KG1 (cell line): ENCODE results near the gene TACC3.
A peak's percentile ranks its signal among the peaks of the same experiment; 100 is the strongest.

Source experiments
- DNase-seq: peaks from one replicate; lab custom pipeline; 2025; lab: John Stamatoyannopoulos, UW

TACC3 gene

DNA sequence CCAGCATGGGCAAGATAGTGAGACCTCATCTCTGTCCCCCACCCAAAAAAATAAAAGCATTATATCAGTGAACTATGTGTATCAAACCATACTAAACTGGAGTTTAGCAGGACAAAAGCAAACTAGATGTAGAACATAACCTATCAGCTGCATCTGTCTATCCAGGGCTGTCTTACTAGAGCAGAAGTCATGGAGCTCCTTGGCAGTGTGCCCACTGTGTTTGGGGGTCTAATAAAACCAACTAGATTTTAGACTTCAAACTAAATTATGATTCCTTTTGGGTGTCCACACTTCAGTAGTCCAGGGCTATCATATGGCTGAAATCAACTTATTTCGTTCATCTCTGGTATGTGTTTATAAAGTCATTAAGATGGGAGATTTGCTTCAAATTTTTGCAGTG lies 17.5 kb upstream of the TACC3 start:
- no peak for DNase-seq

DNA sequence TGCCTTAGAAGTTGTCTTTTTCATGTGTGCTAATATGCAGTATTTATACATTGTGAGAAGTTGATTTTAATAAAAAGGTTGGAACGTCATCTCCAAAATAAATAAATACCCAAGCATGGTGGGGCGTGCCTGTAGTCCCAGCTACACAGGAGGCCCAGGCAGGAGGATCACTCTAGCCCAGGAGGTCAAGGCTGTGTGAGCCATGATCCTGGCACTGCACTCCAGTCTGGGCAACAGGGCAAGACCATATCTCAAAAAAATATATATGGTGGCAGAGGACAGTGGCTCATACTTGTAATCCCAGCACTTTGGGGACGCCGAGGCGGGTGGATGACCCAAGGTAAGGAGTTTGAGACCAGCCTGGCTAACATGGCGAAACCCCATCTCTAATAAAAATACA lies 15.6 kb upstream of the TACC3 start:
- no peak for DNase-seq

DNA sequence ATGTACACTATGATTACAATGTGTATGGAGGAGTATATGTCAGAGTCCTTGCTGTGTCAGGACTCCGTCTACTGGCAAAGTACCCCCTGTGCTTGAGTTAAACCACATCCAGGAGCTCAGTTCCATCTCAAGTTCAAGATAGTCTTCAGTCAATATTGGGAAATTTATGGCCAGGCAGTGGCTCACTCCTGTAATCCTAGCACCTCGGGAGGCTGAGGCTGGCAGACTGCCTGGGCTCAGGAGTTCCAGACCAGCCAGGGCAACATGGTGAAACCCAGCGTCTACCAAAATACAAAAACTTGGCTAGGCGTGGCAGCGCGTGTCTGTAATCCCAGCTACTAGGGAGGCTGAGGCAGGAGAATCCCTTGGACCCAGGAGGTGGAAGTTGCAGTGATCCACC lies 15.0 kb upstream of the TACC3 start:
- DNase-seq: no peak

DNA sequence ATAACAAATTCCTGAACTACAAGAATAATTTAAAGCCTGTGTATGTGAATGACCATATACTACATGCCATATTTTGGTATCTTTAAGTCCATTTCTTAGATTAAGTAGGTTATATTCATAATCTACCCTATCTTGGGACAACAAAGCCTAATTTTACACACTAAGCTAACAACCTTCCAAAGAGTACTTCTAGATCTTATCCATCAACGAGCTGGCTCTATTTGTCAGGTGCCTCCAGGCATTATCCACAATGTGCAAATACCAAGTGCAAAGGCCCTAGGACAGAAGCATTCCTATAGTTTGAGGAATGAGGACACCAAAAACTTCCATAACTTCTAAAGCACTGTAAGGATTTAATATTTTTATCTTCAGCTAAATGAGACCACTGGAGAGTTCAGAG lies 12.7 kb upstream of the TACC3 start:
- no peak for DNase-seq

DNA sequence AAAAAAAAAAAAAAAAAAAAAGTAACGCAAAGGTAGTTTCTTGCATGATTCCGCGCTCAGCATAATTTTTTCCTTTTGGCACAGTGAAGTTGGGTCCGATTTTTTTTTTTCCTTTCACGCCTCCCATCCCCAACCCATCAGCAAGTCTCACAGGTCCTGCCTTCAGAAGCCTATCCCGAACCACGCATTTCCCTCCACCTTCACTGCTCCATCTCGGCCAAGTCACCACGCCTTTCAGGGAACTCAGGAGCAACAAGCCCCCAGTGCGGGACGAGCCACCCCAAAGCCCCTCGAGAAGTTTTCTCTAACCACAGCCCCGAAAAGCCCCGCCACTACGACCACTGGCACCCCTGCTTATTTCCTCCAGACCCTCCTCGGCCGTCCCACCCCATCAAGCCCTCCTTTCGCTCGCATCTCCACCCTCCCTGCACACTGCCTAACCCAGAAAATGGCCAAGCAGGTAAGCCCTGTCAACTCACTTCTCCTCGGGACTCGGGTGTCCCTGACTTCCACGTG lies 10.2 kb upstream of the TACC3 start:
- DNase-seq: no peak

DNA sequence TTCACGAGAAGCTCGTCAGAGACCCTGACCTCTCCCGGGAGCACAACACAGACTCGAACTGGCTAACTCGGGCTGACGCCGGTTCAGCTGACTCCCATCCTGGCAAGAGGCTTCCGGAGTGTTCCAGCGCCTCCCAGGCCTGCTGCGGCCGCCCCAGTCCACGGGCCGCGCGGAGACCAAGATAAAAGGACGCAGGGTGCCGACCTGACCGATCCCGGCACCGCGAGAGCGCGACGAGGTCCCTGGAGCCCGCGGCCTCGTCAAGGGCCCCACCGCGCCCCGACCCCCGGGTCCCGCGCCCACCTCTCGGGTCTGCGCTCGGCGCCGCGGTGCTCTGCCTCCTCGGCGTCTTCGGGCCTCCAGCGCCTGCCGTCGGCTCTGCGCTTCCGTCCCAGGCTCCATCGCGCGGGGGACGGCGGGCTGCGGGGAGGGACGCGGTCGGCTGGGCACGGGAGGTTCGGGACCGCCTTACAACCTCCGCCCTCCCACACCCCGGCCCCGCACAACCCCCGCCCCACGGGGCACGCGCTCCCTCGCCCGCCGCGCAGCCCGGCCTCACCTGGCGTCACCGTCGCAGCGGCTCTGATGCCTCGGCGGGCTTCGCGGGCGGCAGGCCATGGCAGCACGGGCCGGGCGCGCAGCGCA lies 9.6 kb upstream of the TACC3 start:
- no peak for DNase-seq

DNA sequence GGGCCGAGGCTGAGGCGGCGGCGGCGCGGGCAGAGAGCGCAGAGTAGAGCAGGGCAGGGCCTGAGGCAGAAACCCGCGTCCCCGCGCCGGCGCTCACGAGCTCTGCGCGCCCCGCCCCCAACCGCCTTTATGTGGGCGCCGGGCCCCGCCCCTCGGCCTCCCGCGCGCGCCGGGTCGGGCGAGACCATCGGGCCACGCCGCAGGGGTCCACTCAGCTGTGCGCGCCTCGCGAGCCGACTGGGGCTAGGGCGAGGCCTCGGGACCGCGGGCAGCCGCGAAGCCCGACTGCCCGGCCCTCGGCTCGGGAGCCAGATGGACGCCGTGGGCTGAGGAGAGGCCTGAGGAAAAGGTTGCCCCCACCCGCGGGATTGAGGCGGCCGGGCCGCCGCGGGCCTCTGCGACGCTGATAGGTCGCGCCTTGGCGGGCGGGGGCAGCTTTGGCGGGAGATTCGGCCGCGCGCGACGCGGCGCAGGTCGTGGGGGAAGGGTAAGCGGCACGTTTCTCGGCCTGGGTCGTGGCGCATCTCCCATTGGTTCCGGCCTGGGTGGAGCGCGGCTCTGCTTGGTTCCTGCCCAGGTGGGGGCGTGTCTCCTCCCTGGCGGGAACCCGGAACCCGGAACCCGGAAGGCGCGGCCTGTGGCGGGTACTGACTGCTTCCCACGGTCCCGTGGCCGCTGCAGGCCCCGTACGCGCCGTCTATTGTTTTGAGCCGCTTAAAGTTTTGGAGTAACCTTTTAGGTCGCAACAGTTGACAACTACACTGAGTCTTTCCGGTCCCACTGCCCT lies 8.9 kb upstream of the TACC3 start, which contains the start of gene SLBP:
TSS of gene SLBP (minus strand) at position 104 of the 787 bp plus-strand sequence. CDS start 131 bp downstream, outside the sequence.
- DNase-seq: peak; percentile 89

DNA sequence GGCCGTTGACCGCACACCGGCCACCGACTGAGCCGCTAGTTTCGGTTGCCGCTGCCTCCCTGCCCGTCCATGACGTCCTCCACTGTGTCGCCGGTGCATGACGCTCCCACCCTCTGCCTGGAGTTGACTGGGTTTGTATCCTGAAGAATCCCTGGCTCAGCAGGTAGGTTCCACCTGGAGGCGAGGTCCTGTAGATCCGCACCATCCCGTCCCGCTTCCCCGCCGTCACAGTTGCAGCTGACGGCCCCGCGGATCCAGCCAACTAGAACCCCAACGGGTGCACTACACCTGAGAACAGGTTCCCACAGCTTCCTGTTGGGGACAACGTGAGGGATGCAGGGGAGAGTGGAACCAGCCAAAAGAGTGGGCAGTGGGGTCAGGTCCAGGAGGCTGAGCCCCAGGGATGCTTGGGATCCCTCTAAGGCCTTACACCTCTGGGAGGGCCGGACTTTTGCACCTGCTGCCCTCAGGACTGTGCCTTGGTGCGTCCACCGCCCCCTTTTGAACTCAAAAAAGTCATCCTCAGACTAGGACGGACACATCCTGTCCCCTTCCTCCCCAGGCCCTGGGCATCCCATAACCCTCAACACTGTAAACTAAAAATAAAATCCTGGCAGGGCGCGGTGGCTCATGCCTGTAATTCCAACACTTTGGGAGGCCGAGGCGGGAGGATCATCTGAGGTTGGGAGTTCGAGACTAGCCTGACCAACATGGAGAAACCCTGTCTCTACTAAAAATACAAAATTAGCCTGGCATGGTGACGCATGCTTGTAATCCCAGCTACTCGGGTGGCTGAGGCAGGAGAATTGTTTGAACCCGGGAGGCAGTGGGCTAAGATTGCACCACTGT lies 8.1 kb upstream of the TACC3 start:
- DNase-seq: no peak

DNA sequence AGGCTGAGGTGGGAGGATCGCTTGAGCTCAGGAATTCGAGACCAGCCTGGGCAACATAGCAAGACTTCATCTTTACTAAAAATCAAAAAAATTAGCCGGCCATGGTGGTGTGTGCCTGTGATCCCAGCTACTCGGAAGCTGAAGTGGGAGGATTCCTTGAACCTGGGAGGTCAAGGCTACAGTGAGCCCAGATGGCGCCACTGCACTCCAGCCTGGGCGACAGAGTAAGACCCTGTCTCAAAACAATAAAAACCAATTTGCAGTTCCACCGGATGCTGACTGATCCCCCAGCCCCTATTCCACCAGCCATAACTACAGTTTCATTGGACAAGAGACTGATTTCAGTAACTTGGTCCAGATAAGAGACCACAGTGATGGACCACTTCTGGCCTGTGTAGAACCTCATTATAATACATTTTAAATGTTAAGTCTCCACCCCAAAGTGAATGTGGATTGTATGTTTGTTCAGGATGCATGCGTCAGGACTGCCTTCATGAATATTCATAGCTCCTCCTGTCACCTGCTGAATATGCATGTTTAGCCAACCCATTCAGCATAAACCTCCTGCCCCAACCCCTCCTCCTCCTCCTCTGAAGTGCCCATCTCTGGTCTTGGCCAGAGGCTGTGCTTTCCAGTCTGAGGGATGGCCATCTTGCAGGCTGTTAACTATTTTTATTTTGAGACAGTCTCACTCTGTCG lies 6.9 kb upstream of the TACC3 start:
- DNase-seq: no peak

DNA sequence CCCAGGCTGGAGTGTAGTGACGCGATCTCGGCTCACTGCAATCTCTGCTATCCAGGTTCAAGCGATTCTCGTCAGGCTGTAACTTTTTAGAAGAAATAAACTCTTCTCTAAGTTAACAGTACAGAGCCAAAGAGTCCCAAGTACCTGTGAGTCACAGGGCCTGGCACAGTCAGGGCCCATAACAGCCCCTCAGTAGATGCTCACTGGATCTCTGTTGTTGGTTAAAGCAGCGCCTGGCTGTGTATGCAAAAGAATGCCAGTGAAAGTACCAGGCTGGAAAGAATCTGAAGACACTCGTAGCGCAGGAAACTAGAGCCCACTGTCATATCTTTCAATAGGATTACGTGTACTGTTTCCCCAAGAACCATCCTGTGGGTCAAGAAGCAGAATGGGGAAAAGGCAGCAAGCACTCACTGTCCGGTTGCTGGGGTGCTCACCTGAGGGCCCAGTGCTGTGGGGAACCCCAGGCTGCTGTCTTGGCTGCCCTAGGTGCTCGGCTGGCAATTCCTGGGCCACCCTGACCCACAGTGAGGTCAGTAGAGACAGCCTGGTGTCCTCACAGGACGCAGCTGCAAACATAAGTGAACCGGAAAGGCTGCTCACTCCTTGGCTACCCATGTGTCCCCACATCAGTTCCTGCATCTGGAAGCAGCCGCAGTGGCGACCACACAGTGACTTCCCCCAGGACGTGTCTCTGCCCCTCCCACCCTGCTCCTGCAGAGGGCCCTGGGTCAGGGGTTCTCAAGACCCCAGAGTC lies 6.1 kb upstream of the TACC3 start:
- DNase-seq: no peak

DNA sequence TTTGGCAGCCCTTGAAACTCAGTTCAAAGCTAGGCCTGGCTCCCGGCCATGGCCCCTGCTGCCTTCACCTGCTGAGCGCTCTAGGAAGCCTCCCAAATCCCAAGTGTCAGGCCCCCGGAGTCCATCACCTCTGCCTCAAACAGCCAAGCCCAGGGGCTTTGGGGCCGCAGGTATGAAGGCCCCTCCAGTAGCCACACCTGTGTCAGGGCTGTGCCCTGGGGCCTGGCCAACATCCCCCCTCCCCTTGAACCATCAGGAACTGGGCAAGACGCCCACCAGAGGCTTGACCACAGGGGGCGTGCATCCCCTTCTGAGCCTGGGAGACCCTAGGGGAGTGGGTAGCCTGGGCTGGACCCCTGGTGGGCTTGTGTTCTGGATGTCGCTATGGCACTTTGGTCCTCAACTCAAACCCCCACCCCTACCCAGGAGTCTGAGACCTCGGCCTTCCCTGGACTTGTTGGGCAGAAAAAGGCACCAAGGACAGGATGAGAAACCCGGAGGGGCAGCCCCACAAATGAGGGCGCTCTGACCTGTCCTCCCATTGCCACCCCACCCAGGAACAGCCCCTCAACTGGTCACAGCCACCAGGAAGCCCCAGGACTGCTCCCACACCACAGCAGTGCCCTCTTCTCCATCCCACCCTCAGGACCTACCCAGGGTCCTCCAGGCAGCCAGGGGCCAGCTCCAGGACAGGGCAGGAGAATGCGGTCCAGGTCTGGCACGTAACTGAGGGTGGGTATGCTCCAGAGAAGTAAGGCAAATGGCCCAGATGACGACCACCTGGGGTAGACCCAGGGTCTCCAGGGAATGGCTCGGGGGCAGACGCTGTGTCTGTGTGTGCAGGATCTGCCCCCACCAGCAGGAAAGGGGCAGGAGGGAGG lies 5.0 kb upstream of the TACC3 start:
- DNase-seq: no peak

DNA sequence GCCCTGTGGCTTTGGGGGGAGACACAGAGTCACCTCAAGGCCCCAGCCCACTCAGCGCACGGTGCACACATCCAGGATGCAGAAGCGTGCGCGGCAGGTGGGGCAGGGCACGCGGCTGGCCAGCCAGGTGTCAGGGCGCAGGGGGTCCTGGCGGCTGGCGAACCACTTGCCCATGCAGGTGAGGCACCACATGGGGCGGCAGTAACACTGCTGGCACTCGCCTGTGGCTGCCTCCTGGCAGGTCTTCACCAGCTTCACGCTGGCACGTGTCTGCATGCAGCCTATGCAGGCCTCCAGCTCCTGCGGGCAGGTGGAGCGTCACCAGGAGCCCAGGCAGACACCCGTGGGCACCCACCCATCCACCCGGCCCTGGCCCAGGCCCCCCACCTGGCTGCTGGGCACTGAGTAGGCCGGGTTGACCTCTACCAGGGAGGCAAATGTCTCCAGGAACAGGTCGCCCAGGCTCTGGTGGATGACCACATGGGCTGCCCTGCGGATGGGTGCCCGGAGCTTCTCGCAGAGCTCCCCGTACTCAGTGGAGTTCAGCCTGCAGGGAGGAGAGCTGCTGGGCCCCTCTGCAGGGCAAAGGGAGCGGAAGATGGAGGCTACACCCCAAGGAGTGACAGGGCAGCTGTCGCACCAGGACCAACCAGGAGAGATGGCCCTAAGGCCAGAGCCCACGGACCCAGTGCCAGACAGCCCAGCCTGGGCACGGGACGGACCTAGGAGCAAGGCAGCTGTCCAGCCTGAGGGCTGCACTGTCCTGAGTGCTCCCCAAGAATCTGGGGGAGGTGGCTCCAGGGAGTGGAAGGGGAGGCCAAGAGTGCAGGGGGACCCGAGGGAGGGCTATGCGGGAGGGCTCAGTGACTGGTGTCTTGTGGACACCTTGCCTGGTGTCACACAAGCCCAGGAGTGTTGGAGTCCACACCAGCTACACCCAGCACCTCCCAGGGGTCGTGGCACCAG lies 3.9 kb upstream of the TACC3 start:
- DNase-seq: no peak

DNA sequence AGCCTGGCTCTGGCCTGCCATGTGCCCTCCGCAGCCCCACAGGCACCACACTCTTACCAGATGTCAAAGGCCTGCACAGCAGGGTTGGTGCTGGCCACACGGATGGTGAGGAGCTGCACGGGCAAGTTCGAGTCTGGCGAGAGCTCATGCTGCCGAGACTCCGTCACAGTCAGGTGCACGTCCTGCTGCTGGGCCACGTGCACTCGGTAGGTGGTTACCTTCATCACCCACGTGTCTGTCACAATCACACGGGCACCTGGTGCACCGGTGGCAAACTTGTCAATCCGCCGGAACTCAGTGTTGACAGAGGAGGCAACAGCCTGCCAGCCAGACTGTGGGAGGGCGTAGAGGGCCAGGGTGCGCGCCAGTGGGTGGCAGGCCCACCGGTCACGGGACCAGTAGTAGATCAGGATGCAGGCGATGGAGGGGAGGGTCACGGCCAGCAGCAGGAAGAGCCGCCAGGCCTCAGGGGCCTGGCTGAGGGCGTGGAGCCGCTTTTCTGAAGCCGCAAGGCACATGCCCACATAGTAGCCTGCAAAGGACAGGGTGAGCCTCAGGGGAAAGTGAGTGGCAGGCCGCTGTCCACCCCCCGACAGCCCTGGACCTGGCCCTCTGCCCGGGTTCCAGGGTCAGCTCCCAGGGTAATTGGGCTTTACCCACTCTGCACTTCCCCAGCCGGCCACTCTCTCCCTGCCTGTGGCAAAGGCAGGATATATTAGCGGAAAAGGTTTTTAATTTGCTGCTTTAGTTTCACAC lies 3.0 kb upstream of the TACC3 start:
- DNase-seq: no peak

DNA sequence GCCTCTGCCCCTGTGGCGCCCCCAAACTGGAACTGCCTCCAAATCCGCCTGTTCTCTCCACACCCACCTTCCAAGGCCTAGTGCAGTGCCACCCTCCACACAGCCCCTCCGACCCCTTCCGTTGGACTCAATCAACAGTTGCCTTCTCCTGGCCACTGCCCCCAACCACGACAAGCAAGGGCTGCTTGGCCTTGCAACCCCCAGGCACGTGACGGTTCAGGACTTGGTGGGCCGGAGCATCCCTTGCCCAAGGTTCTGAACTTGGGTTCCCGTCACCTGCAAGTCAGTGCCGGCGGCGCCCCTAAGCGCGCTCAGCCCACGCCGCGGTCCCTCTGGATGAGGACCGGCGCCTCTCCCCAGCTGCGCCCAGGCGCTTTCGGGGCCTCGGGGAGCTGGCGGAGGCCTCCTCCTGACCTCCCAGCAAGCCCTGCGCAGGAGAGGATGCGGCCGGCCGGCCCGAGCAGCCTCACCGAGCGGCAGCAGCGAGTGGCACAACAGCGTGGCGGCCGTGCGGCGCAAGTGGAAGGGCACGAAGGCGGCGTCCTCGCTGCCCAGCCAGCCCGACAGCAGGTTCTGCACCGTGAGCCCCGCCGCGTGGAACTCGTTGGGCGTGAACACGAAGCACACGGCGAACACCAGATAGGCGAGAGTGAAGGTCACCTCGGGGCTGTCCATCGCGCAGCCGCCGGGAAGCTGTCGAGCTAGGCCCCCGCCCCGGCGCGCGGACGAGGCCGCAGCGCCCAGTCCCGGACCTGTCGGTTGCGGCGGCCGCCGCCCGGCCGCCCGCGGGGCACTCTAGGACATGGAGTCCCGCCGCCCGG lies 948 bp upstream of the TACC3 start:
- peak; percentile 22 for DNase-seq

DNA sequence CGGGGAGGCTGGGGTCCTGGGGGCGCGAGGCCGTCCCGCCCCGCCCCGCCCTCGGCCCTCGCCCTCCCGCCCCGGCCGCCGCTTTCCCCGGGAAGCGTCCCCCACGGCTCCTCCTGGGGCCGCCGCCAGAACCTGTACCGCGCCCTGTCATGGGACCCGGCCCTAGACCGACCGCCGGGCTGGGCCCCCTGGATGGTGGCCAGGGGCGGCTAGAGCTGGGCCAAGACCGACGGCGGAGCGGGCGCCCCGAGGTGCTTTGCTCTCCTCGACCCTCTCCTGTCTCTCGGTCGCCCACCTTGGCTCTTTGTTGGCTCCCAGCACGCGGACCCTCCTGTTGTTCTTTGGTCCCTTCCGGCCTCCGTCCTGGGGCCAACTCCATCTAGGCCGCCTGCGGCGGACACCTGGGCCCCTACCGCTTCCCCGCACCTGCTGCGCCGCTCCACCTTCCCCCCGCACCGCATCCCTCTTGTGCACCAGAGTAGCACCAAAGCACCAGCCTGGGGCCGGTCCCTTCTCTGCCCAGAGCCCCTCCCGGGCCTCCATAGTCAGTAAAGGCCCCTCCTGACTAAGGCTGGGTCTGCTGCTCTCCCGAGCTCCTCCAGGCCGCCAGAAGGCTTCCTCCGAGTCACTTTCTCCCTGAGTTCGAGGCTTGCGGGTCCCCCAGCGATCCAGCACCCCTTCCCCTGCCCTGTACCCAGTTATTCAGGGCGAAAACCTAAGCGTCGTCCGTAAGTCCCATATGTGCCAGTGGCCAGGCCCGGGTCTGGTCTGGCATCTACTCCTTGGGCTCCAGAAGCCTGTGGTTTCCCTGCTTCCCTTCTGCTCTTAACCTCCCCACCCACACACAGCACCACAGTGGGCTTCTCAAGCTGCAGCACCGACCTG lies 587 bp downstream of the TACC3 start:
- no peak for DNase-seq

DNA sequence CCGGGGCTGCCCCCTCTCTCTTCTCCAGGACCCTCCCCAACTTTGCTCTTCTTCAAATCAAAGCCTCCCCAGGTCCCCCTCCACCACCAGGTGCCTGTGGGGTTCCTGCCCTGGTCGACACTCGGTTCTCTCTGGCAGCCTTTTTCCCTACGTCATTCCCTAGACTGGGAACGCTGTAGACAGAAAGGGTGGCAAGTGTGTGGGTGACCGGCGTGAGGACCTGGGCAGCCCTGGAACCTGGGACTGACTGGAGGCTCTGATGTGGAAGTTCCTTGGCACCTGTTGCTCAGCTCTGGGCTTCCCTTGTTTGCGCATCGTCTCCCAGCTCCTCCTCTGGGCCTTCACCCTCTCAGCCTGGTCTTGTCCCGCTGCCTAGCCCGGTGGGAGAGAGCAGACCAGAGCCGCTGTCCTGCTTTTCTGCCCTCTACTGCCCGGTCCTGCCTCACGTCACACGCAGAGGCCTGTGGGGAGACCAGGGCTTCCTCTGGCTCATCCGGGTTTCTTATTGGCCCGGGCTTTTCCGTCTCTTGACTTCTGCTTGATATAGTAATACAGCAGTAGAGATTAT lies 1.3 kb downstream of the TACC3 start:
- peak; percentile 73 for DNase-seq
